Measurements from ENCODE around the gene ITSN2.

GRCh38 chr2:24345937-24346336, 14.4 kb downstream of the ITSN2 start:
- TF ChIP-seq, protein P1, sequence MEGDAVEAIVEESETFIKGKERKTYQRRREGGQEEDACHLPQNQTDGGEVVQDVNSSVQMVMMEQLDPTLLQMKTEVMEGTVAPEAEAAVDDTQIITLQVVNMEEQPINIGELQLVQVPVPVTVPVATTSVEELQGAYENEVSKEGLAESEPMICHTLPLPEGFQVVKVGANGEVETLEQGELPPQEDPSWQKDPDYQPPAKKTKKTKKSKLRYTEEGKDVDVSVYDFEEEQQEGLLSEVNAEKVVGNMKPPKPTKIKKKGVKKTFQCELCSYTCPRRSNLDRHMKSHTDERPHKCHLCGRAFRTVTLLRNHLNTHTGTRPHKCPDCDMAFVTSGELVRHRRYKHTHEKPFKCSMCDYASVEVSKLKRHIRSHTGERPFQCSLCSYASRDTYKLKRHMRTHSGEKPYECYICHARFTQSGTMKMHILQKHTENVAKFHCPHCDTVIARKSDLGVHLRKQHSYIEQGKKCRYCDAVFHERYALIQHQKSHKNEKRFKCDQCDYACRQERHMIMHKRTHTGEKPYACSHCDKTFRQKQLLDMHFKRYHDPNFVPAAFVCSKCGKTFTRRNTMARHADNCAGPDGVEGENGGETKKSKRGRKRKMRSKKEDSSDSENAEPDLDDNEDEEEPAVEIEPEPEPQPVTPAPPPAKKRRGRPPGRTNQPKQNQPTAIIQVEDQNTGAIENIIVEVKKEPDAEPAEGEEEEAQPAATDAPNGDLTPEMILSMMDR (IDR thresholded peaks at IDR 0.05): no peak
- no peak for TF ChIP-seq POLR2A (IDR thresholded peaks at IDR 0.05)
